G401.6 (cell line): Measurements from ENCODE around the gene PPP1R8.

ENCODE experiments used
- FAIRE-seq: peaks from 2 replicates; lab custom pipeline; 2012; peaks lifted over from hg19 to GRCh38; lab: Jason Lieb, UNC

The PPP1R8 gene

DNA sequence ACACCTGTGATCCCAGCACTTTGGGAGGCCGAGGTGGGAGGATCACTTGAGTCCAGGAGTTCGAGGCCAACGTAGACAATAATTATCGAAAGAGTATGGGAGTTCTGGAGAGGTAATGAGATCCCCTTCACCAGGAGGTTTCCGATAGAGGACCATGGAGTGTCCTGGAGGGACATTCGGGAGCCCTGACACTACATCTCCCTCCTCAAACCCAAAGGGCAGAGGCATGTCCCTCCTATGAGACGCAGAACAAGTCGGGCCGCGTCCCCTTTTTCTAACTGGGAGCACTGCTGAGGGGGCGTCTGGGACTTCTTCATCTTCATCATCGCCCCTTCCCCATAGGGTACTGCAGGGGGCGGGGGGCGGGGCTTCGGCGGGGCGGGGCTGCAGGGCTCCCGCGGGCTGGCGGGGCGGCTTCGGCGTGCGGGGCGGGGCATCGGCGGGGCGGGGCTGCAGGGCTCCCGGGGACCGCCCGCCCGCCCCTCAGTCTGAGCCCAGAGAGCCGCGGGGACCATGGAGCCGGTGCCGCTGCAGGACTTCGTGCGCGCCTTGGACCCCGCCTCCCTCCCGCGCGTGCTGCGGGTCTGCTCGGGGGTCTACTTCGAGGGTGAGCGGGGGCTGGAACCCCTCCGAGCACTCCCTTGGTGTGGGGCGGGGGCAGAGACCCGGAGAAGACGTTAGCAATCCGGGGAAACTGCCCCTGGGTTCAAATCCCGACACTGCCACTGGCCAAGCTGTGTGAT lies 41.6 kb downstream of the PPP1R8 start, which contains the start of gene THEMIS2:
Gene THEMIS2 (plus strand): TSS at position 486 of the 743 bp plus-strand sequence. CDS start 28 bp downstream, at position 514.
- FAIRE-seq, result no peak

DNA sequence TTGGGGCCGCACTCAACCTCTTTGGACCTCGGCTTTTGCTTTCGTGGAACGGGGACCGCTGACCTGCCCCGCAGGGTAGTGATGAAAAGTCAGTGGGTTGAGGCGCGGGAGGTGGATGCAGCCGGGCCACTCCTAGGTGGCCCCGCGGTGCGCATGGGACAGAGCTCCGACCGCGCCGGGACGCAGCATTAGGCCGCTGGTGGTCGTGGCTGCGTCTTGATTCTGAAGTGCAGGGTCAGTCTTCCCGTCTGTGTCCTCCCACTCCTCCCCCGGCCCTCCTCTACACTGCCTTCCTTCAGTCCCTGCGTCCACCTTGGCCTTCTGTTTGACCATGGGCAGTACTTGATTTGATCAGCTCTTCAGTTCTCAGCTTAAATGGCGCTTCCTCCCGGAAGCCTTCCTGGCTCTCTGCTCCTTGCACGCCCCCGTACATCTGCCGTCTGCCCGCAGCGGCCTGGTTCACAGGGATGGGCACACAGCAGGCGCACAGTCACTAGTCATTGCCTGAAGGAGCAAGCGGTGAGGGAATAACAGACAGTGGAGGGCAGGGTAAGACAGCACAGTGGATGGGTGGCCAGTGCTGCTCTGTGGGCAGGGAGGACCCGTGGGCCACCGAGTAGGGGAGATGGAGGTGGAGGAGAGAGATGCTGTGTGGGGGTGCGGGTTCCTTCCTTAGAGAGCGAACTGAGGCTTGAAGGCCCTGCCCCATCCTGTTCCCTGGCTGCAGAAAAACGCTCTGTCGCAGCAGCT lies 42.4 kb downstream of the PPP1R8 start:
- FAIRE-seq, result no peak

DNA sequence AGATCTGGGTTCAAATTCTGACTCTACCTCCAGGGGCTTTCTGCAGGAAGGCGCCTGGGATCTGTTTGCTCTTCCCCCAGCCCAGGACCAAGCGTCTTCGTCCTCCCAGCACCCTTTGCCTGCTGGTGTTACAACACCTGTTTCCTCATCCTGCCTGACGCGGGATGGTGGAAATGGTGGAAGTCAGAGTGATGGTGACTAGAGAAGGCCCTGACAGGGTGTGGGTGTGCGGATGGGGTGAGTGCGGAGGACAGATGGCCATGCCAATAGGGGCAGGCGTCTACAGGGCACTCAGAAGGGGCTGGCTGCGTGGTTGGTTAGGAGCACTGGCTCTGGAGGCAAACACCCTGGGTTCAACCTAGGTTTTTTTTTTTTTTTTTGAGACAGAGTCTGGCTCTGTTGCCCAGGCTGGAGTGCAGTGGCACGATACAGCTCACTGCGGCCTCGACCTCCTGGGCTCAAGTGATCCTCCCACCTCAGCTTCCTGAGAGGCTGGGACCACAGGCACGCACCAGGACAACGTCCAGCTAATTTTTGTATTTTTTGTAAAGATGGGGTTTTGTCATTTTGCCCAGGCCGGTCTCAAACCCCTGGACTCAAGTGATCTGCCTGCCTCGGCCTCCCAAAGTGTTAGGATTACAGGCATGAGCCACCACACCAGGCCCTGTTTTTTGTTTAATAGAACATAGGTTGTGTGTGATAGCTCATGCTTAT lies 43.2 kb downstream of the PPP1R8 start:
- FAIRE-seq, result no peak

DNA sequence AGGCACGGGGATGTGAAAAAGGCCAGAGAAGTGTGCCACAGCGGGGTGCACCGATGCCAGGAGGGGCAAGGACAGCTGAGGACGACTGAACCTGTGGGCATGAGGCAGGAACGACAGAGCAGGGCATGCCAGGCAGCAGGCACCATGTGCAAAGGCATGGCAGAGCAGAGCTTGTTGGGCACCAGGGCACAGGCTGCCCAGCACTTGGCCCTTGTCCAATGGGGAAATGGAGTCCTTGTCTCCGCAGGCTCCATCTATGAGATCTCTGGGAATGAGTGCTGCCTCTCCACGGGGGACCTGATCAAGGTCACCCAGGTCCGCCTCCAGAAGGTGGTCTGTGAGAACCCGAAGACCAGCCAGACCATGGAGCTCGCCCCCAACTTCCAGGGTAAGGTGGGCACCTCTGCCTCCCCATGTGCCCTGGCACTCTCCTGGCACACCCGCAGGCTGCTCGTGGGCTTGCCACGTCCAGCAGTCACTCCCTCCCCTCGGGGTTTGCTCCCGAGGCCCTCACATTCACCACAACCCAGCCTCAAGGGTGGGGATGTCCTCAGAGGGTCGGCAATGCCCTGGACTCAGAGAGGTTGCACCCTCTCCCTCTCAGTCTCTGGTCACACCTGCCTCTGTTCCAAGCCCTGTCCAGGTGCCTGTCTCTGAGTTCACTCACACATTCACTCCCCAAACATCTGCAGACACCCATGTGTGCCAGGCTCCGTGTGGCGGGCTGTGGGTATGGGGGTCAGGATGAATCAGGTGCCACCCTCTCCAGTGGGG lies 45.9 kb downstream of the PPP1R8 start:
- FAIRE-seq, result no peak

DNA sequence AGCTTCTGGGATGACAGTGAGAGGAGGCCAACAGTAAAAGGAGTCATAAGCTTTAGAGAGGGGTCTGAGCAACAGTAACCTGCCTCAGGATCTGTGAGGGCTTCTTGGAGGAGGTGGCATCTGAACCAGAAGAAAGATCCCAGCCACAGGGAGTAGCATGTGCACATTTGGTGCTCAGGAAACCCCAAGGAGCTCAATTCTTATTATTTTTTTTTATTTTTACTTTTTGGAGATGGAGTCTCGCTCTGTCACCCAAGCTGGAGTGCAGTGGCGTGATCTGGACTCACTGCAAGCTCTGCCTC lies 46.5 kb downstream of the PPP1R8 start:
- no peak for FAIRE-seq

DNA sequence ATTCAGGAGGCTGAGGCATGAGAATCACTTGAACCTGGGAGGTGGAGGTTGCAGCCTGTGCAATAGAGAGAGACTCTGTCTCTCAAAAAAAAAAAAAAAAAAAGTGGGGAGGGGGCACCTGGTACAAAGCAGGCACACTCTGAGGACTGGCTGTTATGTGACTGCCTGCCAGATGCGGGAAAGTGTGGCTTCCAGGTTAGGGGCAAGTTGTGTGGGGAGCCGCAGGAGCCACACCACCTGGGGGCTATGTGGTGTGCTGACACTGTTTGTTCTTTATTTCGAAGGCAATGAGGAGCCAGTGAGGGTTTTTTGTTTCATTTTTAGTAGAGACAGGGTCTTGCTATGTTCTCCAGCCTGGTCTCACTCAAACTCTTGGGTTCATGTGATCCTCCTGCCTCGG lies 47.5 kb downstream of the PPP1R8 start:
- FAIRE-seq, result no peak

DNA sequence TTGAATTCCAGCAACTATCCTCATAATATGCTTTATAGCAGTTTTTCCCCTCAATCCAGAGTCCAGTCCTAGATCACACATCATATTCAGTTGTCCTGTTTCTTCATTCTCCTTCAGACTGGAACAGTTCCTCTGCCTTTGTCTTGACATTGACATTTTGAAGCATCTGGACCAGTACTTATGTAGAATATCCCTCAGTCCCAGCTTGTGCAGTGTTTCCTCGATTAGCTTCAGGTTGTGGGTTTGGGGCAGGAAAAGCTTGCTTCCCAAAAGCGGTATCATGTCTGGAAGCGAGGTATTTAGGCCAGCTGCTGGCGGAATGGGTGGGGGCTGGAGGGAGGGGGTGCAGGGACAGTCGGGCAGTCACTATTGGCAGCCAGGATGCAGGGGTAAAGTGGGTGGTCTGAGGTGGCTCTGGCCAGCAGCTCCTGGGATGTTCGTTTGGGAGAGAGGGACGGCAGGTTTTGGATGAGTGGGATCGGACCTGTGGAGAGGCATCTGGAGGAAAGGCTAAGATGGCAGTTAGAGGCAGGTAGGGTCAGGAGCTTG lies 48.3 kb downstream of the PPP1R8 start:
- no peak for FAIRE-seq

DNA sequence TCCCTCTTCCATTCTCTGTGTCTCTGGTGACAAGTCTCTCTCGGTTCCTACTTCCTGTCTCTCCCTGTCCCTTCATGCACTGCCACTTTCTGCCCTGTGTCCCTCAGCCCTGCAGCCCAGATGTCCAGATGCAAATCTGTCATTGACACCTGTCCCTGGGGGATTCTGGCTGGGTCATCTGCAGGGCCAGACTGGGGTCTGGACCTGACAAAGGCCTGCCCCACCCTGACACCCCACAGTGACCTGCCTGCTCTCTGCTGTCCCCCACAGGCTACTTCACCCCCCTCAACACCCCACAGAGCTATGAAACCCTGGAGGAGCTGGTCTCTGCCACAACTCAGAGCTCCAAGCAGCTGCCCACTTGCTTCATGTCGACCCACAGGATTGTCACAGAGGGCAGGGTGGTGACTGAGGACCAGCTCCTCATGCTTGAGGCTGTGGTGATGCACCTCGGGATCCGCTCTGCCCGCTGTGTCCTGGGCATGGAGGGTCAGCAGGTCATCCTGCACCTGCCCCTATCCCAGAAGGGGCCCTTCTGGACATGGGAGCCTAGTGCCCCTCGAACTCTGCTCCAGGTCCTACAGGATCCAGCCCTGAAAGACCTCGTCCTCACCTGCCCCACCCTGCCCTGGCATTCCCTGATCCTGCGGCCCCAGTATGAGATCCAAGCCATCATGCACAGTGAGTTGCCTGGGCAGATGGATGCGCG lies 48.9 kb downstream of the PPP1R8 start:
- FAIRE-seq, result no peak

DNA sequence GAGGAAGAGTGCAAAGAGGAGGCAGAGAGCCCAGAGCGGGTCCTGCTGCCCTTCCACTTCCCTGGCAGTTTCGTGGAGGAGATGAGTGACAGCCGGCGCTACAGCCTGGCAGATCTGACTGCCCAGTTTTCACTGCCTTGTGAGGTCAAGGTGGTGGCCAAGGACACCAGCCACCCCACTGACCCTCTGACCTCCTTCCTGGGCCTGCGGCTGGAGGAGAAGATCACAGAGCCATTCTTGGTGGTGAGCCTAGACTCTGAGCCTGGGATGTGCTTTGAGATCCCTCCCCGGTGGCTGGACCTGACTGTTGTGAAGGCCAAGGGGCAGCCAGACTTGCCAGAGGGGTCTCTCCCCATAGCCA lies 51.9 kb downstream of the PPP1R8 start:
- FAIRE-seq, result no peak

DNA sequence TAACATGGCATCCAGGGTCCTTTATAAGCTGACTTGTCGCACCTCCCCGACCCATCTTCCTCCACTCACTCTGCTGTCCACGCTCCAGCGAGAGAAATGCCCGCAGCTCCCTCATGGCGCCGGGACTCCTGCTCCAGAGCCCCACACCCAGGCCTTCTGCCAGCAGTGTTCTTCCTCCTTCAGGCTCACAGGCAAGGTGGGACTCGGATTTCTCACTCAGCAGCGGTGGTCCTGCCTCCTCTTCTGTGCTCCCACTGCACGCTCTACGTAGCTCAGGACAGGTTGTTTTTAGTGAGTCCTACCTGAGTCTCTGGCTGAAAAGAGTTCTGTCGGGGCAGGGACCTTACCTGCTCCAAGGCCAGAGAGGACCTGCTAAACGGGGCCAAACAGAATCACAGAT lies 53.0 kb downstream of the PPP1R8 start:
- FAIRE-seq, result no peak

DNA sequence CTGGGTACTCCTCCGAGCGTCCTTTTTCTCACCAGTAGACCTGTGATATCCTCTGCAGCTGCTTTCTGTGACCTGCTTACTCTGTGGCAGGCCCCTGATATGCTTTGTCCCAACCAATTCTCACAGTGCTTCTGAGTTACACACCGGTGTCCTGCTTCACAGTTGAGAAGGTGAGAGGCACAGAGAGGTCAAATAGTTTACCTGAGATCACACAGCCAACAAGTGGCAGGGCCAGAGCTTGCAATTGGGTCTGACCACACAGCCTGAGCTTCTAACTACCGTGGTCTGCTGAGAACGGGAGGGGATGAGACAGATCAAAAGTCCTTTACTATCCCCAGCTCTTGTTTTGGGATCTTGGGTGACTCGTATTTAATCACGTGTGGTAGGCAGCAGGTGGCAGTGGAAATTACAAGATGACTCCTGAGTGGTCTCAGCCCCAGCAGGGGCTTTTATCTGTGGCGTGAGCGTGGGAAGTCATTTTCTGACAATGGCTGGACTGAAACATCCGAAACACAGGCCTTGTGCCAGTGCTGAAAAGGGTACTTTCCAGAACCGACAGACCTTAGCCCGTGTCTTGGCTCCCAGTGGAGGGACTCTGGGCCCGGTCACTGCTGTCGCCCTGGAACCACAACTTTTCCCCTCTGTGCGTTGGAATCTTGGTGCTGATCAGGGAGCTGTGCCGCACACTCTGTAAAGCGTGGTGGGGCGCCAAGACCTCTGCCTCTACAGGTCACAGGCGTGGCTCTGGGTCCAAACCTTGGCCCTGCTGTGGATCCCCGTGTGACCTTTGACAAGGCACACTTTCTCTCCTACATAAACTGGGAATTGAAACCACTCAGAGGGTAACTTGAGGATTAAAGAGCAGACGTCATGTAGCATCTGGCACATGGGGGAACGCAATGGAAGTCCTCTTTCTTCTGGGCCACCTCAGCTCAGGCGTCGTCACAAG lies 53.7 kb downstream of the PPP1R8 start:
- no peak for FAIRE-seq

DNA sequence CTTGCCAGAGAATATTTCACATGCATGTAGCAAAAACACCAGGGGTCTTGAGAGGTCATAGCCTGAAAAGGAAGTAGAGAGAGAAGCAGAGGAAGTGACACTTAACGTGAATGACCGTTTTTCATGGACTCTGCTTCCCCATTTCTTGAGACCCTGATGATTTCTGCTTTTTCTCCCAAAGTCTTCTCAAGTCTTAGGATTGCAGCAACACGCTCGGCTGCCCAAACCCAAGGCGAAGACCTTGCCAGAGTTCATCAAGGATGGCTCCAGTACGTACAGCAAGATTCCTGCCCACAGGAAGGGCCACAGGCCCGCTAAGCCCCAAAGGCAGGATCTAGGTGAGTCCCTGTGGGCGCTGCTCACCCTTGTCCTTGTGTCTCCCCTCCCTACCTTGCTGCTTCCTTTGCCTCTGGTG lies 54.5 kb downstream of the PPP1R8 start:
- FAIRE-seq, result no peak

DNA sequence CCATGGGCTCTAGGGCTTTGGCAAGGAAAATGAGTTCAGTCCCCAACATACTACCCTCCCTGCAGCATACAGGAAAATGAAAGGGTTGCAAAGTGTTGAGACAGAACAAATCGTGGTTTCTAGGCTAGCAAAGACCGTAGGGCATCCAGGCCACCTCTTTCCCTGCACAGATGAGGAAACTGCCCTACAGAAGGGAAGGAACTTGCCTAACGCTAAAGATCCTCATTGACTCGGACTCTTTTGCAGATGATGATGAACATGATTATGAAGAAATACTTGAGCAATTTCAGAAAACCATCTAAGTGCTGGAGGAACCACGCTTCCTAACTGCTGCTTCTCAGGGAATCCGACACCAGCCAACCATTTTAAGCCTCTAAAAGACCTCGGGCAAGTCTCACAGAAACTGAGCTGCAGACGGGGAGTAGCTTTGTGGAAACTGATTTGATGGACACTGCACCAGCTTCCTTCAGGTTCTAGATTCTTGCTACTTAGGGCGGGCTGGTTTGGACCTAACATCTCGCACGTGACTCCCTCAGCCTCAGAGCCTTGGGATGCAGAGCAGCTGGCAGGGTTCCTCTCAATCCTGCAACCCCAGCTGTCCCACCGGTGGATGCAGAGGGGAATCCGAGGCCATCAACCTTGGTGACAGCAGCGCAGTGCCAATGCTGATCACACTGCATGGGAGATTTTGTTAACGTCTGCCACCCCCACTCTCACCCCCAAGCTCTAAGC lies 55.2 kb downstream of the PPP1R8 start:
- no peak for FAIRE-seq

DNA sequence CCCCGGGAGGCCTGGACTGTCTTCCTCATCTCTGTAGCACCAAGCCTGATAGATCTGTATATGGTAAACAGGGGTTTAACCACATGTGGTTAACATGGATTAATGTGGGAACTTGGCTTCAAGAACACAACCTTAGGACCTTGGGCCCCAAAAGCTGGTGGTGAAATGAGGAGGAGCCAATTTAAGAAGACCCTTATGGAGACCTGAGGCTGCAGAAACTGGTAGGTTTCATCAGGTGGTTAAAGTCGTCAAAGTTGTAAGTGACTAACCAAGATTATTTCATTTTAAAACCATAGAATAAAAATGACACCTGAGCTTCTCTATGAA lies 55.7 kb downstream of the PPP1R8 start:
- no peak for FAIRE-seq

DNA sequence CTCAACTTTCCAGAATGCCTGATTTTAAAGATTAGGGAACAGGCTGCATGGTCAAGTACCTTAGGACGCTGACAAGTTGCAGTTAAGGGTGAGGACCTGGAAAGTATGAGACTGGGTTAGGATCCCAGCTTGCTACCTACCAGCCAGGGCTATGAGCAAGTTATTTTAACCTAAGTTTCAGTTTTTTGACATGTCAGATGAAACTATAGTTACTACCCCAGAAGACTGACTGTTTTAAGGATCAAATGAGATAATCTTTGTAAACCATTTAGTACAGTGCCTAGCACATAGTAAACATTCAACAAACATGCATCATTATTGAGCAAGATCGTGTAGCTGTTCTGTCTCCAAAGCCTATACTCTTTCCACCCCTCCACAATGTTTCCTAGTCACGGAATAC lies 56.2 kb downstream of the PPP1R8 start:
- FAIRE-seq, result no peak

DNA sequence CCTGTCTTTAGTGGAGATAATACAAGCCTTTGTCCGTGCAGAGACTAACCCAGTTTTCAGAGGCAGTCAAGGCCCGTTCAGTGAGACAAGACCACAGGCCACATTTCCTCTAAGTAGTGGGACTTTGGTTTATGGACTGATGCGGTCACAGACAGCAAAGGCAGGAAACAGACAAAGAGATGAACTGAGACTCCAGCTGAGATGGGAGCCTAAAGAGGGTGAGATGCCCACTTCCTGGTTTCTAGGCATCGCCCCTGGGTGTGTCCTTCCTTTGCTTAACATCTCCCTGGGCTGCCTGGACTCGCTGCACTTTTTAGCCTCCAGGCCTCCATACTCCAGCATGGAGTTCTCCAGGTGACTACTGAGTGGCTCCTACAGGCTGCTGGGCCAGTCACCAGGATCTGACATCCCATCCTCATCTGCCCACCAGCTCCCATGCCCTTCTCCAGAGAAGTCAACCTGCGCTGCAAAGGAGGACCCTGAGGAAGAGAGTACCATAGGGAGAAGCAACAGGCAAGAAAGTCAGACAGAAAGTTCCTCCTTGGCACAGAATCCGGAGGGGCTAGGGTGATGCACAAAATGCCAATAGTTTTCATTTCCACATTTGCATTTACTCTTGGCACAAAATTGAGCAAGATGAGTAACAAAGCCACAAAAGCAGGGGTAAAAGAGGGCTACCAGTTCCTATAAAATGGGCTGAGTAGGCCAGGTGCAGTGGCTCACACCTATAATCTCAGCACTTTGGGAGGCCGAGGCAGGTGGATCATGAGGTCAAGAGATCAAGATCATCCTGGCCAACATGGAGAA lies 56.8 kb downstream of the PPP1R8 start:
- no peak for FAIRE-seq

DNA sequence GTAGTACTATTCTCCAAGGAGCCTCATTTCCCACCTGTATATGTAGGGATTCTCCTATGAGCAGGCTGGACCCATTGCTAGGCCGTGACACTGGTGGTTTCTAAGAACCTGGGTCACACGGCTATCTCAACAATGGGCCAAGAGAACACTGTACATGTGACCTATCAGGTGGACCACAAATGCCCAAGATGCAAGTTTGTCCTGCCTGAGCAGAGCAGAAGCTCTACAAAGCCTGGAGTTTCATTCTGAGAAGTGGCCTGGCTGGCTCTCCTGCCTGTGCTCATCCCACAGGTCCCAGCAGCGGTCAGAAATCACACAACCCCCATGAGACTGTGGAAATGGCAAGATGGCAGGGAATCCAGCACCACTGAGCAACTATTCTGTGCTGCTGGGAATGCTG lies 58.9 kb downstream of the PPP1R8 start:
- FAIRE-seq, result no peak

DNA sequence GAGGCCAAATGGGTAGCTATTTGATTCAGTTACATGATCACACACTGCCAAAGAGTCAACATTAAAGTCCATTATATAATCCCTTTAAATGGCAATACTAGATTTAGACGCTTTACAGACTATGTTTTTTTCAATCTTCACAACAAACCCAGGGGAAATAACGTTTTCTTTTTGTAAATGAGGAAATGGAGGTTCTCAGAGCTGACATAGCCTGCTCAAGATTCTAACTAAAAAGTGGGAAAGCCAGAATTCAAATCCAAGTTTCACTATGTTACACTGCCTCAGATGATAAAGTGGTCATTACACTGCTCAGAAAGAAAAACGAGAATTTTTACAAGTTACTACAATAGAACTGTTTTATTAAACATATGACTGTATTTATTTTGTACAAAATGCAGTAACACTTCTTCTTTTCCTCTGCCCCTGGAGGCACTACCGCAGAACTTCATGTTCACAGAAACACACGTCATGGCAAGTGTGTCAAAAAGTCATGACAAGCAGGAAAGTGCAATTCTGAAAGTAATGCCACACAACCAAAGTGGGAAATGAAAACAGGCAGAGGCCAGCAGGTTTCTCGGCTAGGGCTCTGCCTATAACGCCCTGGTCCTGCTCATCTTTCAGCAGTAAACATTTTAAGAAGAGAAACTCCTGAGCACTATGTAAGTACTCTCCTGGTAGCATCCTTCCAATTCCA lies 60.8 kb downstream of the PPP1R8 start:
- FAIRE-seq, result no peak

DNA sequence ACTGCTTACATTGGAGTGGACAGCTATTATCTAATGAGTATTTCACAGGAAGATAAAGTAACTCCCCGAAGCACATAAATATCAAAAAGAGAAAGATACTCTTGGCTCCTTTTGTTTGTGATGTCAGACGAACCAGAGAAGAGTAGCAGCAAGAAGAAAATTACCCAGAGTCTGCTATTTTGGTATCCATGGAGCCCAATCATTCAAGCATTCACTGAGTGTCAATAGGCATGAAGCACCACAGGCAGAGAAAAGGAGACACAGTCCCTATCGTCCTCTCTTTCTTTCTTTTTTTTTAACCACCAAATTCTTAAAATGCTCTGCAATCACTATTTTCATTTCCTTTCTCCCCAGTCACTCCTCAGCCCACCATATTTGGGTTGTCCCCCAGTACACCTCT lies 63.9 kb downstream of the PPP1R8 start:
- no peak for FAIRE-seq
